Measurements from ENCODE around the gene TARP. TPM values are rescaled to one million over a fixed set of nuclear protein-coding genes. Genes with fewer than 3 reads are reported as not detected.
A peak's percentile ranks its signal among the peaks of the same experiment; 100 is the strongest.

The TARP gene

DNA sequence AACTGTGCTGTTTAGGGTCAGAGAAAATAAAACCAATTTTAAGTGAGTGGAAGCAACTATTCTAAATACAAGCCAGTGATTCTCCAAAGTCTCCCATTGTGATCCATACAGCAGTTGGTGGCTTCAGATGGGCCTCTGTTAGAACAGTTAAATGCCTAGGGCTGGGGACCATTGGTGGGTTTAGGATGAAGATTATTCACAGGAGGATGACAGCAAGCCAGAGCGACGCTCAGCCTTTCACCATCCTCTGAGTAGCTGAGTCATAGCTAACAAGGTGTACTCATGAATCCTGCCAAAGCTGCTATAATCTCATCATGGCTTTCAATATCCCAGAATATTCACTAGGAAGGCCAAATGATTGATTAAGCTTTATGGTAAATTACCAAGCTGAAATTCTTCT lies 55.8 kb downstream of the TARP start:
- CTCF ChIA-PET = interaction anchor here (1.0 to 9.7 kb wide), 15 partner anchors 10 to 167 kb away, joined by 3 to 314 read pairs (median 49); partner anchors contain the start of gene STARD3NL
- Mint-ChIP-seq H3K4me3 (peak overlapping the region; percentile 56), H3K9me3 (ENCODE audit: low read depth) (no peaks in the 10 kb centered on the region), H3K4me1 (peaks cover 68% of the 10 kb centered on the region), H3K27ac (peak overlapping the region; percentile 91), H3K36me3 (peaks cover 41% of the 10 kb centered on the region), H3K27me3 (no peaks in the 10 kb centered on the region)
- ATAC-seq (peak; percentile 56), DNase-seq (peak; percentile 56)

DNA sequence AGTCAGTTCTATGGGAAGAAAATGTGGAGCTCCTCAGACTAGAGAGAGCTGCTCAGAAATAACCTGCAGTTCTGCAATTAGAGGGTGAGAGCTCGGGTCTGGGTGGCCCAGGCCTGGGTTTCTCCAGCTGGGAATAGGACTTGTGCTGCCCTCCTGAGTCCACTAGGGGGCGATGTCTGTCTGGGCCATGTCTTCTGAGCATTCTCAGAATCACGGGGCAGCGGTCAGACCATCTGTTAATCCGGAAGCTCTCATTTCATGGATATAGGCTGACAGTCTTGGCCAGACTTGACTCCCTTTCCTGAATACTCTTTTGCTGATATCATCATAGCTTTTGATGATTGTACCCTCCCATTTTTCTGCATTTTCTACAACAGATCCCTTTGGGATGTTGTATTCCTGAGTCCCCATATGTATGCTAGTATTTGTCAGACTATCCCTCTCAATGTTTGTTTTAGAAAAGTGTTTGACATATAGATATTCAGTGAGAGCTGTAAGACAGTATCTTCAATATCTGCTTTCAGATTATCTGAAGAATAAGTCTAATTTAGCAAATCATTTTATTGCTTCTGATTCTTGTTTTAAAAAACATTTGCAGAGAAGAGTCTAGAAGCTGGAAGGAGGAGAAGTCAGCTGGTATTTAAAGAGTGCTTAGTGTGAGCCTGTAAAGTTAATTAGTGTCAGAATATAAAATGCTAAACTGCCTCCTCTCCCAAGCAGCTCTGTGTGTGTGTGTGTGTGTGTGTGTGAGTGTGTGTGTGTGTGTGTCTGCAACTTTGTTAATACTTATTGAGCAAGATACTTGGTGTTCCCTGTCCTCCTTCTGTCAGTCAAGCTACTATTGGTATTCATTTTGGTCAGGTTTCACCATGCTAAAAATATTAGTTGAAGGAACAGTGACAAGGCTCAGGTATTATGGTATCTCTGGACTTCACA lies 57.4 kb downstream of the TARP start:
- Mint-ChIP-seq H3K9me3 (ENCODE audit: low read depth) (no peaks in the 10 kb centered on the region), H3K4me1 (peaks cover 55% of the 10 kb centered on the region), H3K27ac (peak overlapping the region; percentile 91), H3K4me3 (peak overlapping the region; percentile 34), H3K36me3 (peaks cover 37% of the 10 kb centered on the region), H3K27me3 (no peaks in the 10 kb centered on the region)
- ATAC-seq = peak; percentile 65
- peak; percentile 90 for DNase-seq
- CTCF ChIA-PET = interaction anchor here (0.8 to 9.7 kb wide), 41 partner anchors 10 to 530 kb away, joined by 3 to 314 read pairs (median 5); partner anchors contain the start of gene STARD3NL

DNA sequence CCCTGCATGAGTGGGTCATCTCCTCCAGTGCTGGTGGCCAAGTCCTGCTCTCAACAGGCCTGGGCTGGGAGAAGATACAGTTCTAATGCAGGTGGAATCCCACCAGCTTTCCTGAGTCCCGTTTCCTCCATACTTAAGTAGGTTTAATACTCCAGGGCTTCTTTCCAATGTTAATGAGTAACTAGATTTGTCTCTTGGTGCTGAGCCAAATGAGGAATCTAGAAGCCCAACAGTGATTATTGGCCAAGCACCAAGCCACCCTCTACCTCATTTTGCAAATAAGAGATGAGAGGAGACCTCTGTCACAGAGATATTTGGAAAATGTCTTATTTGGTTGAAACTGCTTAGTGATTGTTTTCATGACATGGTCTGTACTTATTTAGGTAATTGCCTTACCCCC lies 58.3 kb downstream of the TARP start:
- DNase-seq (no peak), ATAC-seq (no peak)
- Mint-ChIP-seq H3K27me3 (no peaks in the 10 kb centered on the region), H3K4me3 (no peak overlapping the region), H3K27ac (no peak overlapping the region), H3K4me1 (peaks cover 46% of the 10 kb centered on the region), H3K36me3 (peaks cover 34% of the 10 kb centered on the region), H3K9me3 (ENCODE audit: low read depth) (no peaks in the 10 kb centered on the region)
- CTCF ChIA-PET = interaction anchor here (0.9 to 9.7 kb wide), 34 partner anchors 9 to 437 kb away, joined by 3 to 314 read pairs (median 6); partner anchors contain the start of gene STARD3NL

DNA sequence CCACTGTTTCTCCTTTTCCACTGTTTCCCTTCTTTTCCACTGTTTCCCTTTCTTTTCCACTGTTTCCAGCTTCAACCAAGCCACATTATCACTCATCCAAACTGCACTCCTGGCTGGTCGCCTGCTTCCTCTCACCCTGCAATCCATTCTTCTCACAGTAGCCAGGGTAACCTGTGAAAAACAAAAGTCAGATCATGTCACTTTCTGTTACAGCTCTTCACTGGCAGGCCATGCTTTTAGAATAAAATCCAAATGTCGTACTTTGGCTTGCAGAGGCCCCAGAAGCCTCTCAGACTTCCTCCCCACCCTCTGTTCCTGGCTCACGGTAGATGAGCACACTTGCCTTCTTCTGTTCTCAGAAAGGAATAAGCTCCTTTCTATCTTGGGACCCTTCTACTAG lies 61.5 kb downstream of the TARP start:
- Mint-ChIP-seq H3K4me3 (no peak overlapping the region), H3K27me3 (no peaks in the 10 kb centered on the region), H3K36me3 (peaks cover 32% of the 10 kb centered on the region), H3K9me3 (ENCODE audit: low read depth) (no peaks in the 10 kb centered on the region), H3K27ac (no peak overlapping the region), H3K4me1 (peaks cover 19% of the 10 kb centered on the region)
- CTCF ChIA-PET = interaction anchor here (0.8 to 5.4 kb wide), 4 partner anchors 15 to 157 kb away, joined by 3 to 45 read pairs (median 4); no protein-coding TSS in a partner anchor
- no peak for ATAC-seq
- no peak for DNase-seq

DNA sequence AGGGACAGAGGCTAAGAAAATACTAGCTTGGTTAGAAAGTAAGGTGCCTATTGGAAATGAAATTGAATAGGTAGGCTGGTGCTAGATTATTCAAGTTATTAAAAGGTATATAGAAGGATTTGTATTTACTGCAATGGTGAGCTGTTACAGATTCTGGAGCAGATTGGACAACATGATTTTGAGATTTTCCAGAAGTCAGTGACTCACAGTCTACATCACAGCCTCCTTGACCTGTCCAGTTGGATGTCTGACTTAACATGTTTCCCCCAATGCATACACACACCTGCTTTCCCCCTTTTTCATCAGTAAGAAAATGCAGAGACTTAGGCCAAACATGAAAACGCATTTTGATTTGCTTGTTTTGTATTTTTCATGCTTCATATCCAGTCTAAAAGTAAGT lies 62.0 kb downstream of the TARP start:
- peaks cover 15% of the 10 kb centered on the region for H3K4me1 Mint-ChIP-seq
- H3K27ac Mint-ChIP-seq = no peak overlapping the region
- no peaks in the 10 kb centered on the region for H3K27me3 Mint-ChIP-seq
- no peaks in the 10 kb centered on the region for H3K9me3 Mint-ChIP-seq (ENCODE audit: low read depth)
- peaks cover 30% of the 10 kb centered on the region for H3K36me3 Mint-ChIP-seq
- DNase-seq (no peak), ATAC-seq (no peak)
- CTCF ChIA-PET = interaction anchor here (0.8 to 5.4 kb wide), 5 partner anchors 15 to 158 kb away, joined by 3 to 45 read pairs (median 3); no protein-coding TSS in a partner anchor
- no peak overlapping the region for H3K4me3 Mint-ChIP-seq

Other genes starting within 250 kb of the TARP start
- gene STARD3NL, start 95.4 kb downstream of the TARP start, total RNA-seq = 10 to 100 TPM; 31.9 to 40.0 TPM

Data from activated CD8-positive, alpha-beta memory T cell treated with anti-CD3 and anti-CD28 coated beads, Interleukin-2, amount 10 ng/mL, durations not matched to agents 7 days and 5 days (primary cell).